Activated CD8-positive, alpha-beta memory T cell treated with anti-CD3 and anti-CD28 coated beads for 4 hours (primary cell): ENCODE data around the gene CLK4.

Source experiments
- DNase-seq, 2 donors: peaks; one replicate each; pipeline ENCODE4 v3.0.0-alpha.2; 2020; ENCODE audit warnings: low read depth in 2 of 2

CLK4 gene

GRCh38 chr5:178626484-178627258 is at the start of gene CLK4:
Gene CLK4, minus strand, starts transcription at chr5:178627050. Its CDS starts 3,634 bp downstream, at chr5:178623416.
- DNase-seq, result peak; percentile 94 to 95

DNA sequence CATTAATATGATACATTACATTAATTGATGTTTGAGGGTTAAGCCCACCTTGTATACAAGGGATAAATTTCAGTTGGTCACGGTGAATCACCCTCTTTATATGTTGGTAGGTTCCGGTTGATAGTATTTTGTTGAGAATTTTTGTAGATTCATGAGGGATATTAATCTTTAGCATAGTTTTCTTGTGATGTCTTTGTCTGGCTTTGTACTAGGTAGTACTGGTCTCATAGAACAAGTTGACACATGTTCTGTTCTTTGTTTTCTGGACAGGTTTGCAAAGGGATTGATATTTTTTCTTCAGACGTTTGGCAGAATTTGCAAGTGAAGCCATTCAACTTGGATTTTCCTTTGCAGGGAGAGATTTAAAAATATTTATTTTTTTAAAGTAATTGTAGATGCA is 49.1 kb upstream of the CLK4 start:
- DNase-seq, result no peak

DNA sequence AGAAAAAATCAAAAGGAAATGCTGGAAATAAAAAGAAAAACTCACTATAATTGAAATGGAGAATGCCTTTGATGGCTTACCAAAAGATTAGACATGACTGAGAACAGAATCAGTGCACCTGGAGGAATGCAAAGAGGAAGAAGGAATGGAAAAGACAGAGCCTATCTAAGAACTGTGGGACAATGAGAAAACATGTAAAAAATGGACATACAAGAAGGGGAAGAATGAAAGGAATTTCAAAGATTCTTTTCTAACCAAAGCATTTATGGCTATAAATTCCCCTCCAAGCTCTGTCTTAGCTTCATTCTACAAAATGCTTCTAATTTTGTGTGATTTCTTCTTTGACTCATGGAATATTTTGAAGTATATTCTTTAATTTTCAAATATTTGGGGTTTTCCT is 47.5 kb upstream of the CLK4 start:
- DNase-seq, result no peak

GRCh38 chr5:178673801-178674295 is 47.0 kb upstream of the CLK4 start:
- no peak for DNase-seq

GRCh38 chr5:178672630-178673029 is 45.8 kb upstream of the CLK4 start:
- no peak for DNase-seq

GRCh38 chr5:178671602-178672144 is 44.8 kb upstream of the CLK4 start:
- no peak for DNase-seq

- DNase-seq, result no peak
These were observed 43.6 kb upstream of the CLK4 start for GRCh38 chr5:178670351-178670885.

DNA sequence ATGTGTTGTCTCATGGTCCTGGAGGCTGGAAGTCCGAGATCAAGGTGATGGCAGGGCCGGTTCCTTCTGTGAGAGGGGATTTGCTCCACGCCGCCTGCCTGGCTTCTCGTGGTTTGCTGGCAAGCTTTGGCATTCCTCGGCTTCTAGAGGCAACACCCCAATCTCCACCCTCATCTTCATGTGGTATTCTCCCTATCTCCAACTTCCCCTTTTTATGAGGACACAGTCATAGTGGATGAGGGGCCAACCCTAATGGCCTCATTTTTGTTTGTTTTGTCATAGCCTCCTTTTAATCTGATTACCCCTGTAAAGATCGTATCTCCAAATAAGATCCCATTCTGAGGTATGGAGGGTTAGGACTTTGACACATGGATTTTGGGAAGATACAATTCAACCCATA is 41.7 kb upstream of the CLK4 start:
- no peak for DNase-seq

DNA sequence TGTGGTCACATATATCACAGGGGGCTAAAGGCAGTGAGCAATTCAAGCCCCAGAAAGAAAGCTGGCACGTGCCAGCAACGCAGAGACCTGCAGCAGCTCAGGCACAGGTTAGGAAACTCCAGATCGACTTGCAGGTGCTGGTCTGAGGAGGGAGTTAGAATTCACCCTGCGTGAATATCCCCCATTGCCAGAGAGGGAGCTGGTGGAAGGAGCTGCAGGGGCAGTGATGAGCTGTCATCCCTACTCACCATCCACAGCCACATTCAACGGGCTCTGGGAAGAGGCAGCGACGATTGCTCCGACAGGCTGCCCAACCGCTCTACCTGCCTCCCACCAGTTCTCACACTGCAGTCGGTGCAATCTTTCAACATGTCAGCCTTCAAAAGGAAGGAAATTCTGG is 40.8 kb upstream of the CLK4 start:
- no peak for DNase-seq

DNA sequence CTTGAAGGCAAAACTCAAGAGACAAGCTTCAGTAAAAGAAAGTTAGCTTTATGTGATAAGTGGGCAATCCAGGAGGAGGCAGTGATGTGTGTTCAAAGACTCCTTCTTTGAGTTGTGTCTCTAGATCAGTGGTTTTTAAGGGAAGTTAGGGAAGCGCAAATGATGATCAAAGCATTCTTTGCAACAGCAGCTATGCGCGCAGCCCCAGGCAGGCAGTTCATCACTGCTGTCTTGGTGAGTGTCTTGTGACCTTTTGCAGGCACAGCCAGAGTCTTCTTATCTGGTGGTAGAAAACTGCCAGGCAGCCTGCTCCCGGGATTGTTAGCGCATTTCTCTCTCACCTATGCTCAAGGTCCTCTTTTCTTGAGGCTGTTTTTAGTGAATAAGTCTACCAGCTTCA is 40.3 kb upstream of the CLK4 start:
- no peak for DNase-seq

GRCh38 chr5:178664141-178664540 is 37.3 kb upstream of the CLK4 start:
- no peak for DNase-seq

DNA sequence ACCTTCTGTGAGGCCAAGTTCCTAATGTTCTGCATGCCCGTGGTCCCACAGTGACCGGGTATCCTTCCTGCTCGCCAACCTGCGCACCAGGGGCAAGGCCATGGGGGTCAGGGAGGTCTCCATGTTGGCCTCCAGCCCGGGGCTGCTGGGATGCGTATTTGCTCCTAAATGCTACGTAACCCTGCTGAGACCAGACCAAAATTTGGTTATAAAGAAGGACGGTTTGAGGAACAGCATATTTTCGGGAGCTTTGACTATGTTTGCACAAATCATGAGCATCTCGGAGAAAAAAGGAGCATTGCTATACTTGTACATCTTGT is 35.7 kb upstream of the CLK4 start:
- no peak for DNase-seq

DNA sequence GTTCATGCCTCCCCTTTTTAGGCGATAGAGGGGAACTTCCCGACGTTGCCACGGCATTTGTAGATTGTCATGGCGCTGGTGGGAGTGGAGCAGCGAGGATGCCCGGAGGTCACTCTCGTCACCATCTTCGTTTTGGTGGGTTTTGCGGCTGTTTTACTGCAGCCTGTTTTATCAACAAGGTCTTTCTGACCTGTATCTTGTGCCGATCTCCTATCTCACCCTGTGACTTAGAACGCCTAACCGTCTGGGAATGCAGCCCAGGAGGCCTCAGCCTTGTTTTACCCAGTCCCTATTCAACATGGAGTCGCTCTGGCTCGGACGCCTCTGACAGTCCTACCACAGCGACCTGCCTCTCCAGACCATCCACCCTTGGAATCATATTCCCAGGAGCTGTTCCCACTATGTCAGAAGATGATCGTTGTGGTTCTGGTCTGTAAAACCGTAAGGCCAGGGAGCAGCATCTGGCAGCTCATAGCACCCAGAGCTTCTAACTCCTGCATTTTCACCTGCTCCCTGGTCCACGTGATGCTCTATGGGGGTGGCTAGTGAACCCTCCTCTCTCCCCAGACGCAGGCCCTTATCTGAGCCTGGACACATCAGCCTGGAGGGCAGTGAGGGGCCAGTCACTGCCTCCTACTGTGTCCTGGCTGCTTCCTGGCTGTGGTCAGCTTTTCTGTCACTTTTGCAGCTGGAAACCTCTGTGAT is 35.1 kb upstream of the CLK4 start:
- DNase-seq, result no peak

GRCh38 chr5:178651046-178651810 is 24.4 kb upstream of the CLK4 start:
- DNase-seq, result no peak

DNA sequence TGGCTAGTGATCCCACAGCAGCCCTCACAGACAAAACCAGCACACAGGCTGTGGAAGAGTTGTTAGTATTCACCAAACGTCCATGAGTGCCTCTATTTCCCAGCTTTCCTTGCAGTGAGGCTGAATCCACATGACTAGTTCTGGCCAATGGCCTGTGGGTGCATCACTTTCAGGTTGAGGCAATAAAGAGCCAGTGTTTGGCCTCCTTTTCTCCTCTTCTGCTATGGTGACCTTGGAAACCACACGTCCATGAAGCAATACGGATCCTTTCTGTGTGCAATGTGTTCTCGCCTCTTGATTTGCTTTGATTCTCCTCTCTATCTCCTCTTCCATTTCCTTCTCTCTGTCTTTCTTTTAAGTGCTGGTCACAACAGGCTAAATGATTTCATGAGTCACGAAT is 23.4 kb upstream of the CLK4 start:
- no peak for DNase-seq

GRCh38 chr5:178649580-178649979 is 22.7 kb upstream of the CLK4 start:
- DNase-seq, result no peak

DNA sequence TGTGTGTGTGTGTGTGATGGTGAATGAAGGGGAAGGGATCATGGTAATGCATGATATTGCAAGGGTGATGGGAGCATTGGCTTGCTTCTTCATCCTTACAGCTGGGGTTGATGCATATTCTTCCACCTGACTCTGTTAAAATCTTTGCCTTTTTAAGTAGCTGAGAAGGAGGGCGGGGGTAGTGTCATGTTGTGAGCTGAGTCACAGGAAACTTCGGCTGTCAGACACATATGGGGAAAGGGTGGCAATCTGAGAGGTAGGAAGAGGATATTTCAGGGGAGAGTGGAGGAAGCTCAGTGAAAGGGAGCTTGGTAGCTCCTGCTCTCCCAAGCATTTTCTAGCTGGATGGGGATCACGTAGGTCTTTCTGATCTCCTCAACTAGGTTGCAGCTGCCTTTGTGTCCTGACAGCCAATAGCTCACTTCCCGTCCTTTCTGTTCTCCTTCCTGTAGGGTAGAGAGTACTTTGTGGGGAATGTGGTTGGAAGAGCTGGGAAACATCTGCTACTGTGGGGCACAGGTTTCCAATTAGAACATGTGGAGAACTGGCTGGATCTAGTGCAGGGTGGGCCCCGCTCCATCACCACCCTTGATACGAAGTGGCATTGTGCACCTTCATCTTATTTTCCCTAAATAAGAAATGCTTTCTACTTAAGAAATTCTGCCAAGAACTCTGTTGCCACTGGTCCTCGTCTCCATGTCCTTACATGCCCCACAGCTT is 18.1 kb upstream of the CLK4 start:
- DNase-seq, result no peak

- DNase-seq, result no peak
These were observed 15.6 kb upstream of the CLK4 start for GRCh38 chr5:178642351-178642909.

DNA sequence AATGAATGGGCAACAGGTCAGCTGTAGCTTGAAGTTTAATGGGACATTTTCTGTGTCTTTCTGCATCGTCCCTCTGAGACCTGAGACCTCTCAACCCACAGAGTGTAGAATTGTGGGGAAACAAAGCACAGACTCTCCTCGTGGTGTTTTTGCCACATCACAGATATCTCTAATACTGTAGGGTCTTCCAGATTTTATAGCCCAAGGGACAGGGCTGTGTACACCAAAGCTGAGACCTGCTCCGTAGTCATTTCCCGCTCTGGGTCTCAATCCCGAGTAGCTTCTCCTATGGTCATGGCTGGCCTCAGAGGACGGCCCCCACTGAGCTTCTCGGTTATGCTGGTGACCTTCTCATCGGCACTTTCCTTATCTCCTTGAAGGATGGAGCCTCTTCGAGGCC is 14.9 kb upstream of the CLK4 start:
- no peak for DNase-seq

DNA sequence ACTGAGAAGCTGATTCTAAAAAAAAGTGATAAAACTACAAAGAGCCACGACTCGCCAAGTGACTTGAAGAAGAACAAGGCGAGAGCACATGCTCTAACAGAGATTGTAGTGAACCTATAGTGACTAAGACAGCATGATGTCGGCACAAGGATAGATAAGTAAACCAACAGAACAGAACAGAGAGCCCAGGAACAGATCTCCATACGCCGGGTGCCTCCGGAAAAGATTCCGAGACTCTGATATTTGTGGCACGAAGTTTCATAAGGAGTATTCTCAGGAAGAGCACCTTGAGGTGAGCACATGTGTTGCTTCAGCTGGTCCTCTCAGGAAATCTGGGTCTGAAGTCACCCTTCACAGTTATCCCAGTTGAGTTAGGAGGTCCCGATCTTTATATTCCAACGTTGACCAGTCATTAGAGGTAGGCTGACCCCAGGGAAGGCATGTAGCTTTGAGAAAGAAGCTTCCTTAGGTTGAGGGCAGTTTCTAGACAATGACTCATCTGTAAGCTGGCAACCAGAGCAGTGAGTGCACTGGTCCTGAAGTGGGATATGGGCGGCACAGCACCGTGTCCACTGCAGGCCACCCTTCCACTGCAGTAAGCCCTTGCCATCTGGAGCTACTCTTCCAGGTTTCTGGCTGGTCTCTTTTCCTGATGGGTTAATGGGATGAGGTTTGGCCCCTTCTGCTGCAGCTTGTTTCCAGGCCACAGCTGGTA is 13.6 kb upstream of the CLK4 start:
- no peak for DNase-seq
